Mucosa of rectum (tissue), 2 donors: ENCODE results near the gene HAND1.
"Not testable (repeated sequence)": the region's sequence is repeated elsewhere in the genome, so short reads cannot be mapped to it uniquely, and the experiment has no call there.

Experiments used
- H3K27ac ChIP-seq, 2 donors: one replicate each; pipeline ENCODE4 v1.7.0; 2013; ENCODE audit warnings: inconsistent platforms in 2 of 2, low read depth in 2 of 2, low read length in 2 of 2
- H3K27me3 ChIP-seq, 2 donors: one replicate each; pipeline ENCODE4 v1.7.0; 2013; ENCODE audit warnings: low read length in 2 of 2; ENCODE audit not compliant: control insufficient read depth in 2 of 2, insufficient read depth in 2 of 2
- H3K36me3 ChIP-seq, 2 donors: one replicate each; pipeline ENCODE4 v1.7.0; 2013; ENCODE audit warnings: low read length in 2 of 2; ENCODE audit not compliant: control insufficient read depth in 2 of 2, insufficient read depth in 2 of 2
- H3K4me1 ChIP-seq, 2 donors: one replicate each; pipeline ENCODE4 v1.7.0; 2013; ENCODE audit warnings: low read length in 2 of 2, mild to moderate bottlenecking in 1 of 2; ENCODE audit not compliant: control insufficient read depth in 2 of 2, insufficient read depth in 2 of 2
- H3K4me3 ChIP-seq, 2 donors: one replicate each; pipeline ENCODE4 v1.7.0; 2013; ENCODE audit warnings: low read length in 2 of 2
- H3K9ac ChIP-seq, 2 donors: one replicate each; pipeline ENCODE4 v1.7.0; 2013; ENCODE audit warnings: low read length in 2 of 2, low read depth in 1 of 2, mild to moderate bottlenecking in 1 of 2
- H3K9me3 ChIP-seq, 2 donors: one replicate each; pipeline ENCODE4 v1.7.0; 2013; ENCODE audit warnings: low read length in 2 of 2; ENCODE audit not compliant: control insufficient read depth in 2 of 2
- donor health status: healthy.
- donor health status: Normal muscosa, but diverticular disease.

Gene HAND1

DNA sequence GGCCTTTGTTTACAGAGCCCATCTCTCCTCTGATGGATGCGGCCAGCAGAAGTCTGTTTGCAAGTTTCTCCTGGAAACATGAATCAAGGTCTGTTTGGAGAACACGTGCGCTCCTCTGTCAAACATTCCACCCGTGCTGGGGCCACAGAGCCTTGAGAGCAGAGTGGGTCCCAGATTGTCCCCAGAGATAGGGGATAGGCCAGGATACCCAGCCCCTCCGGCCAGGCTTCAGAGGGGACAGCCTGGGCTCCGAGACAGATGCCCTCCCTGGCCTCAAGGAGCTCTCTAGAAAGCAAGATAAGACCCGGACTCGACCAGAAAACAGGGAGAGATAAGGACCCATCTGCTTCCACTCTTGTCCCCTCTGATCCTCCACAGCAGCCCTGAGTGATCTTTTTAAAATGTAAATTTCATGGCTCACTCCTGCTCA, 40.4 kb upstream of the HAND1 start:
- H3K9me3 ChIP-seq: no peaks in the 10 kb centered on the region
- H3K27ac ChIP-seq: no peak overlapping the region
- no peaks in the 10 kb centered on the region for H3K4me1 ChIP-seq
- H3K36me3 ChIP-seq: no peaks in the 10 kb centered on the region
- no peak overlapping the region for H3K4me3 ChIP-seq
- no peak overlapping the region for H3K9ac ChIP-seq
- peaks cover 7 to 10% of the 10 kb centered on the region in 2 donors for H3K27me3 ChIP-seq

- H3K36me3 ChIP-seq: no peaks in the 10 kb centered on the region
- peaks cover 7 to 10% of the 10 kb centered on the region in 2 donors for H3K27me3 ChIP-seq
- H3K4me1 ChIP-seq: no peaks in the 10 kb centered on the region
- H3K9me3 ChIP-seq: no peaks in the 10 kb centered on the region
- H3K9ac ChIP-seq: no peak overlapping the region
- no peak overlapping the region for H3K4me3 ChIP-seq
- no peak overlapping the region for H3K27ac ChIP-seq
Observed at GRCh38 chr5:154517810-154518437, 39.9 kb upstream of the HAND1 start.

DNA sequence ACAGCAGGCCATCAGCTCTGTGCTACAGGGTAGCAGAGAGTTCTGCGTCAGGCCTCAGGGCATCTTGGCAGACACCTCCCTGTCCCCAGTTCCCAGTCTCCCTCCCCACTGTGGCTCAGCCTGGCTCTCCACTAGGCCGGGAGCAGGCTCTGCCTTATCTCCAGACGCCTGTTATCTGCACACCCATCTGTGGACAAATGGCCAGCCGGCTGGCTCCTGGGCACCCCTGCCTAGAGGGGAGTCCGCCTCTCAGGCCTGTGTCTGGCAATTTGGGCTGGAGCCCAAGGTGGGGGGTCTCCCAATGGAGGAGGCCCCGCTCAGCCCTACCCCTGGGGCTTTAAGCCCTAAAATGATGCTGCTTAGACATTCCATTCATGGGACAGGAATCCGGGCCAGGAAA, 39.2 kb upstream of the HAND1 start:
- no peaks in the 10 kb centered on the region for H3K36me3 ChIP-seq

DNA sequence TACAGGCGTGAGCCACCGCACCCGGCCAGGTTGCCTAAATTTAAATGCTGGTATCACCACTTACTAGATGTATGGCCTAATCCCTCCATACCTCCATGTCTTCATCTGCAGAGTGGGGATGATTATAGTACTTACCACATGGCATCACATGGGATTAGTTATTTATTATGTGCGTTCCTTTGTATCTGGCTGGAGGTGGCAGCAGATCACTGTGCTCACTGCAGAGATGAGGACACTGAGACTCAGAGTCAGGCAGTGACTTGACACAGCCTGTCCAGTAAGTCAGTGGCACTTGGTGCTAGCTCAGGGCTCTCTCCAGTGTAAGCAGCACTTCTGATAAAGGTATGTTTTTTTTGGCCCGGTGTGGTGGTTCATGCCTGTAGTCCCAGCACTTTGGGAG, 38.4 kb upstream of the HAND1 start:
- Histone ChIP-seq H3K4me3 (no peak overlapping the region), H3K27ac (no peak overlapping the region), H3K27me3 (peaks cover 7% of the 10 kb centered on the region in 2 donors), H3K36me3 (no peaks in the 10 kb centered on the region), H3K4me1 (no peaks in the 10 kb centered on the region), H3K9me3 (no peaks in the 10 kb centered on the region), H3K9ac (no peak overlapping the region)

More for the DNA sequence above, 39.2 kb upstream of the HAND1 start:
- Histone ChIP-seq H3K27me3 (peaks cover 7 to 10% of the 10 kb centered on the region in 2 donors), H3K9ac (no peak overlapping the region), H3K4me1 (no peaks in the 10 kb centered on the region), H3K4me3 (no peak overlapping the region), H3K9me3 (no peaks in the 10 kb centered on the region), H3K27ac (no peak overlapping the region)

- H3K27ac ChIP-seq, H3K4me3 ChIP-seq, H3K27me3 ChIP-seq, H3K4me1 ChIP-seq, H3K36me3 ChIP-seq, H3K9me3 ChIP-seq, H3K9ac ChIP-seq: not testable (repeated sequence)
Observed at GRCh38 chr5:154515488-154515887, 37.5 kb upstream of the HAND1 start.

DNA sequence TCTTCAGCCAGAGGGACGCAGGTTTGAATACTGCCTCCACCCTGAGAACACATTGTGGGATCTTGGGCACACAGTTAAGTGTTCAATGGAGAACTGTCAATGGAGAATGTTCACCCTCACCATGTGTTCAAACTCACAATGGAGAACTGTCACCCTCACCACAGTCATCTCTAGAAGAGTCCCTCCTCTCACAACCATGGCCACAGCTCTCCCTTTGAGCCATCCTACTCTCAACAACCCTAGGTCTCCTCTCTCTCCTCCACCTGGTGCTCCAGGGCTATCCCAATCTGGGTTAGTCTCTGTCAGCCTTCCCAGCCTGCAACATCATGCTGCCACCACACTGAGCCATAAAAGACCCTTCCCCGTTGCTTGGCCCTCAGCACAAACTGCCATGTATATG, 36.3 kb upstream of the HAND1 start:
- H3K9ac ChIP-seq: no peak overlapping the region
- H3K27me3 ChIP-seq: peaks cover 0 to 2% of the 10 kb centered on the region in 2 donors
- no peak overlapping the region for H3K27ac ChIP-seq
- no peaks in the 10 kb centered on the region for H3K4me1 ChIP-seq
- H3K9me3 ChIP-seq: no peaks in the 10 kb centered on the region
- H3K36me3 ChIP-seq: no peaks in the 10 kb centered on the region
- H3K4me3 ChIP-seq: no peak overlapping the region

DNA sequence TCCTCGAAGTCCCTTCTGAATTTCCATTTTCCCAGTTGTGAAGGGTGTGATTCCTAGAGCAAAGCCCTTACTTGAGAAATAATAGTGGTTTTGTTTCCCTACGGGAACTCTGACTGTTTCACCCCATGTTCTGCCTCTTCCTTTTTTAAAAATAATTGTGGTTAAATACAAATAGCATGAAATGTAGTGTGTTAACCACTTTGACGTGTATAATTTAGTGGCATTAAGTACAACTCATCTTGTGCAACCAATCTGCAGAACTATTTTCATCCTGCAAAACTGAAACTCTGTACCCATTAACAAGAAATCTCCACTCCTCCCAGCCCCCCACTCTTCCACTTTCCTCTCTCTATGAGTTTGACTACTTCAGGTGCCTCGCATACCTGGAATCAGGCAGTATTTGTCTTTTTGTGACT, 35.6 kb upstream of the HAND1 start:
- H3K27me3 ChIP-seq: peaks cover 0 to 2% of the 10 kb centered on the region in 2 donors
- H3K36me3 ChIP-seq: no peaks in the 10 kb centered on the region
- no peaks in the 10 kb centered on the region for H3K4me1 ChIP-seq
- H3K4me3 ChIP-seq: no peak overlapping the region
- no peaks in the 10 kb centered on the region for H3K9me3 ChIP-seq
- H3K9ac ChIP-seq: no peak overlapping the region
- no peak overlapping the region for H3K27ac ChIP-seq

GRCh38 chr5:154511984-154512383, 34.0 kb upstream of the HAND1 start:
- no peak overlapping the region for H3K4me3 ChIP-seq
- H3K9me3 ChIP-seq: no peaks in the 10 kb centered on the region
- no peaks in the 10 kb centered on the region for H3K36me3 ChIP-seq
- H3K4me1 ChIP-seq: no peaks in the 10 kb centered on the region
- no peak overlapping the region for H3K27ac ChIP-seq
- H3K9ac ChIP-seq: no peak overlapping the region
- H3K27me3 ChIP-seq: no peaks in the 10 kb centered on the region

DNA sequence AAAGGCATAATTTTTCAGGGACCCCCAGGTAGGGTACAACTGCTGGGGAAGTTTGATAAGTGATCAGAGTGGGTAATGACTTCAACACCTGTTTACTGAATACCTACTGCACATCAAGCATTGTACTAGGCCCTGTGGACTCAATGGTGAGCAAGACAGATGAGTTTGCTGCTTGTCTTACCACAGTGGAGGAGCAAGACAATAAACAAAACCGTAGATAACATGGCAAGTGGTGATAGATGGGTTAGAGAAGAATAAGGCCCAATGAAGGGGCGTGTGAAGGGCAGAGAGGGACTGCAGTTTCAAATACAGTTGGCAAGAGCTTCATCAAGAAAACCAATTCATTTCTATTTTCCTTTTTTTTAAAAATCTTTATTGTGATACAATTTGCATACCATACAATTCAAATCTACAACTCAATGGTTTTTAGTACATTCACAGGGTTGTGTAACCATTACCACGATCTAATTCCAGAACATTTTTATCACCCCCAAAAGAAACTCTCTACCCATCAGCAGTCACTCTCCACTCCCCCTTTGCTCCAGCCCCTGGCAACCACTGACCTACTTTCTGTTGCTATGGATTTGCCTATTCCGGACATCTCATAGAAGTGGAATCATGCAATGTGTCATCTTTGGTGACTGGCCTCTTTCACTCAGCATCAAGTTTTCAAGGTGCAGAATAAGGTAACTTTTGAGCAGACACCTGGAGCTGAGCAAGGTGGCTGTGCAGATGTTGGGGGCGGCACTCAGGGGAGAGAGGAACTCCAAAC, 31.9 kb upstream of the HAND1 start:
- no peaks in the 10 kb centered on the region for H3K36me3 ChIP-seq
- H3K4me1 ChIP-seq: no peaks in the 10 kb centered on the region
- no peaks in the 10 kb centered on the region for H3K27me3 ChIP-seq
- no peaks in the 10 kb centered on the region for H3K9me3 ChIP-seq
- H3K4me3 ChIP-seq: no peak overlapping the region
- no peak overlapping the region for H3K27ac ChIP-seq
- H3K9ac ChIP-seq: no peak overlapping the region

DNA sequence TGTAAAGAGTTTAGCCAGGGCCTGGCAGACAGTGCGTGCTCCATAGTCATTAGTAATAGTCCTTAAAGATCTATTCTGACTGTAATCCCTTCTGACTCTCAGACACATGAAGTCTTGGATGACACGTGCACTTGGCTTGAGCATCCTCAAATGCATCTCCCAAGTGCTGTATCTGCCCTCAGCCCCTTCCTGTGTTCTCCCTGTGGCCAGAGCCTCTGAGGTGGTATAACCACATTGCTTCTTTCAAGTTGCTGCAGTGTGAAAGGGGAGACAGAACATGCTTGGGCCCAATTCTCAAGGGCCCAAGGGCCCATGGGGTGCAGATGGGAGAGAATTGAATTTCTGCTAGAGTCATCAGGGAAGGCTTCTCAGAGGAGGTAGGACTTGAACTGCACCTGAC, 30.1 kb upstream of the HAND1 start:
- Histone ChIP-seq H3K27me3 (no peaks in the 10 kb centered on the region), H3K27ac (no peak overlapping the region), H3K9ac (no peak overlapping the region), H3K4me1 (no peaks in the 10 kb centered on the region), H3K4me3 (no peak overlapping the region), H3K9me3 (no peaks in the 10 kb centered on the region), H3K36me3 (no peaks in the 10 kb centered on the region)
